ENCODE results near the gene CLEC2B.

DNA sequence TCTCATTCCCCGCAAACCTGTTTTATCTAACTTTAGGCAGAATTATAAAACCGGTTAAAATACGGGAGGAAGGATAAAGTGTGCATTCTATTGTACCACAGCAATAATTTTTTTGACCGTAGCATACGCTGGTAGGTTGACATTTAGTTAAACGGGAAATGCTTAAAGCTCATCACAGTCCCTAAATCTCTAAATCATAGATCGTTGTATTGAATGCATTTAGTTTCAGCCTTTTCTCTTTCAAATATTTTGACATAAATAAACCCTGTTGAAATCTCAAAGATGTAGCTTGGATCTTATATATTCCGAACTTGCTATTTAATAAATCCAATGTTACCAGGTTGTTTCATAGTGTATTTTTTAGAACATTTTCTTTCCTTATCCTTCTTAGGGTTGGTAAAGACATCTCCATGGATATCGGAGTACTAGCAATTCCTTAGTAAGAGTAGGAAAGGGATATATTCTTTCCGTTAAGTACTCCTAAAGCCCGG lies 798 bp downstream of the CLEC2B start:
- TF ChIP-seq, protein P1, sequence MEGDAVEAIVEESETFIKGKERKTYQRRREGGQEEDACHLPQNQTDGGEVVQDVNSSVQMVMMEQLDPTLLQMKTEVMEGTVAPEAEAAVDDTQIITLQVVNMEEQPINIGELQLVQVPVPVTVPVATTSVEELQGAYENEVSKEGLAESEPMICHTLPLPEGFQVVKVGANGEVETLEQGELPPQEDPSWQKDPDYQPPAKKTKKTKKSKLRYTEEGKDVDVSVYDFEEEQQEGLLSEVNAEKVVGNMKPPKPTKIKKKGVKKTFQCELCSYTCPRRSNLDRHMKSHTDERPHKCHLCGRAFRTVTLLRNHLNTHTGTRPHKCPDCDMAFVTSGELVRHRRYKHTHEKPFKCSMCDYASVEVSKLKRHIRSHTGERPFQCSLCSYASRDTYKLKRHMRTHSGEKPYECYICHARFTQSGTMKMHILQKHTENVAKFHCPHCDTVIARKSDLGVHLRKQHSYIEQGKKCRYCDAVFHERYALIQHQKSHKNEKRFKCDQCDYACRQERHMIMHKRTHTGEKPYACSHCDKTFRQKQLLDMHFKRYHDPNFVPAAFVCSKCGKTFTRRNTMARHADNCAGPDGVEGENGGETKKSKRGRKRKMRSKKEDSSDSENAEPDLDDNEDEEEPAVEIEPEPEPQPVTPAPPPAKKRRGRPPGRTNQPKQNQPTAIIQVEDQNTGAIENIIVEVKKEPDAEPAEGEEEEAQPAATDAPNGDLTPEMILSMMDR (IDR thresholded peaks at IDR 0.05): no peak
- TF ChIP-seq POLR2A (IDR thresholded peaks at IDR 0.05): peak; percentile 16
